Measurements from ENCODE around the gene FBXO22.

FBXO22 gene

DNA sequence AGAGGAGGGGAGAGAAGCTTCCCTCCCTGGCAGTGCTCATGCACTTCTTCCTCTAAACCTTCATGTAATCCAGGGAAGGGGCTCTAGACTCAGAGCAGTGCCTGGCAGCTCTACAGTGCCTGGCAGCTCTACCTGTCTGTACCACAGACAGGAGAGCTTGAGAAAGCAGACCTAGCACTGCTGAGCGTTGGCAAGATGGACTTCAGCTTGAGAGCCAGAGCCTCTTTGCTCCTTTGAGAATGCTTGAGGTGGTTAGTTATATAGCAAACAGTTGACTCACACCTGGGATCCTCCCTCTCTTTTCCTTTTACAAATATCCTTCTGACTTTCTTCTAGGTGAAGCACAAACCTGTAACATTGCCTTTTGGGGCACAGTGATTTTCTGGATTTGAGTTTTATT, 20.9 kb downstream of the FBXO22 start:
- TF ChIP-seq, protein P1, sequence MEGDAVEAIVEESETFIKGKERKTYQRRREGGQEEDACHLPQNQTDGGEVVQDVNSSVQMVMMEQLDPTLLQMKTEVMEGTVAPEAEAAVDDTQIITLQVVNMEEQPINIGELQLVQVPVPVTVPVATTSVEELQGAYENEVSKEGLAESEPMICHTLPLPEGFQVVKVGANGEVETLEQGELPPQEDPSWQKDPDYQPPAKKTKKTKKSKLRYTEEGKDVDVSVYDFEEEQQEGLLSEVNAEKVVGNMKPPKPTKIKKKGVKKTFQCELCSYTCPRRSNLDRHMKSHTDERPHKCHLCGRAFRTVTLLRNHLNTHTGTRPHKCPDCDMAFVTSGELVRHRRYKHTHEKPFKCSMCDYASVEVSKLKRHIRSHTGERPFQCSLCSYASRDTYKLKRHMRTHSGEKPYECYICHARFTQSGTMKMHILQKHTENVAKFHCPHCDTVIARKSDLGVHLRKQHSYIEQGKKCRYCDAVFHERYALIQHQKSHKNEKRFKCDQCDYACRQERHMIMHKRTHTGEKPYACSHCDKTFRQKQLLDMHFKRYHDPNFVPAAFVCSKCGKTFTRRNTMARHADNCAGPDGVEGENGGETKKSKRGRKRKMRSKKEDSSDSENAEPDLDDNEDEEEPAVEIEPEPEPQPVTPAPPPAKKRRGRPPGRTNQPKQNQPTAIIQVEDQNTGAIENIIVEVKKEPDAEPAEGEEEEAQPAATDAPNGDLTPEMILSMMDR (IDR thresholded peaks at IDR 0.05), result no peak

- TF ChIP-seq, protein P1 (IDR thresholded peaks at IDR 0.05), result no peak
These were observed 21.8 kb downstream of the FBXO22 start for GRCh38 chr15:75925440-75925839.

DNA sequence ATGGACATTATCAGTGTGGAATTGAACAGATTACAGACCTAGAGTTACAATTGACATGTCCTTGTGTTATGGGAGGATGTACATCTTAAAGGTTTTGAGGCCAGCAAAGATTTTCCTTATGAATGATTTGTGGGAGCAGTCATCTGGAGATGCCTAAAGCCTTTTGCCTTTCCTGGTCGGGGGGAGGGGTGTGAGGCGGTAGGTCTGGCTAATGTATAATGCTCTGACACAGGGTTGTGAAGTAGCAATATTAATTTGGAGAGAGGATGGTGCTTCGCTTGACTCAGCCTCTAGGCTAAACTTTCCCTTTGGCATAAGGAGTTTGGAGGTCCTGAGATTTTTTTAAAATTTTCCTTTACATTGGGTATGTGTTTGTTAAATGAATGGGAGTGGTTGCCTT, 23.3 kb downstream of the FBXO22 start:
- TF ChIP-seq, protein P1 (IDR thresholded peaks at IDR 0.05), result no peak

DNA sequence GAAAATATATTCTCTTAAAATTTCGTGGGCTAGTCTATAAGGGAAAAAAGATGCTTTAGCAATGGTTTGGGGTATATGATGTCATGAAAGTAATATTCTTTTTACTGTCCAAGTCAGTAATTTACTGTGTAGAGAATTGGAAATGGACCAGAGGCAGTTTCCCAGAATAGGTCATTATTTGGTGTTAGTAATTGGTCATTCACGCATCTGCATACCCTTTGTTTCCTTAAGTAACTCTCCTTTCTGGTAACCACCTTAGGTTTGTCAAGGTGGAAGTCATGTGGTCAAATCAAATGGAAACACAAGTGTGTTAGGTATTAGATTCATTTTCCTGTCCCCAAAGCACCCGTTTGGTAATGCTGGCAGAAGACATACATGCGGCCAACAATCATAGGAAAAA, 23.9 kb downstream of the FBXO22 start:
- TF ChIP-seq, protein P1 (IDR thresholded peaks at IDR 0.05), result no peak

DNA sequence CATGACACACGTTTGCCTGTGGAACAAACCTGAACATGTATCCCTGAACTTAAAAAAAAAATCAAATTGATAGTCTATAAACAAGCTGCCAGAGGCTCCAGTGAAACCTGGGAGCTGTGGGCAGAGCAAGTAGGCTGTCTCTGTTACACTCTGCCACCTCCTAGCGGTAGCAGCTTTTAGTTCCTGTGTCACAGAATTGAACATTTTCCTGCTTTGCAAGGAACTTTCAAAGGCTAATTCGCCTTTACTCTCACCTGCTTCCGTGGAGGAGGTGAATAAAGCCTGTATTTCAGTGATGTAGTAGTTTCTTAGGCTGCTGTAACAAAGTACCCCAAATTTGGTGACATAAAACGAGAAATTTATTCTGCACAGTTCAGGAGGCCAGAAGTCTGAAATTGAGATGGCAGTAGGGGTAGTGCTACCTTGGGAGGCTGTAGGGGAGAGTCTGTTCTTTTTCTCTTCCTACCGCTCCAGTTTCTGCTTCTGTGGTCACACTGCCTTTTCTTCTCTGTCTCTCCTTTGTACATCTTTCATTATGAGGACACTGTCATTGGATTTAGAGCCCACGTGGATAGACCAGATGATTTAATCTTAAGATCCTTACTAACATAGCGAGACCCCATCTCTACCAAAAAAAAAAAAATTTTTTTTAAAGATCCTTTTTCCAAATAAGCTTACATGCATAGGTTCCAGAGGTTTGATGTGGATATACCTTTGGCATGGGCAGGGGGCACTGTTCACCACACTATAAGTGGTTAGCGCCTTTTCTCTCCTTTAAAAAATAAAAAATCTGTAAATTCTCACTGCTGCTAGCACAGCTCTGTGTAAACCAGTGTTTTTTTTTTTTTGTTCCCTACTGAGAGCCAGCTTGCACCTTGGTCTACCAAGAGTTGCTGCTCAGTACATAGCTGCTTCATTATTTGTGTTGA, 25.3 kb downstream of the FBXO22 start:
- TF ChIP-seq, protein P1 (IDR thresholded peaks at IDR 0.05), result peak; percentile 67

GRCh38 chr15:75929799-75930565, 26.3 kb downstream of the FBXO22 start:
- TF ChIP-seq, protein P1 (IDR thresholded peaks at IDR 0.05), result no peak

DNA sequence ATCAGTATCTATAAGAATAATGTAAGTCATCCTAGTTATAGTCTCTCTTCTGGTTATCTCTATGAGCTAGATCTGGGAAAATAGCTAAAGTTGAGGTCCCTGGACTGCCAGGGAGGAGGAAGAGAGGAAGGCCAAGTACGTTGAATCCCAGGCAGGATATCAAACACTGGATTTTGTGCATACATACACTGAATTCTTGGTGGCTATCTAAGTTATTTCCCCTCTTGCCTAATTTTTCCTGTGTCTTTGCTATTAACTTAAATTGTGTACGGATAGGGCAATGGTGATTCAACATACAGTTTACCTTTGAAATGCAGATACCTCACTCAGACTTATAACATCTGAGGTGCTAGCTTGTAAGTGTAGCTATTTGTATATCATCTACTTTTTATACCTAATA, 27.2 kb downstream of the FBXO22 start:
- TF ChIP-seq, protein P1 (IDR thresholded peaks at IDR 0.05), result no peak

All from LNCAP (cell line).